22Rv1 (cell line): ENCODE results near the gene PADI2.

Experiments used
- H3K27ac ChIP-seq: fragments of 450-650 bp; 2 replicates; pipeline ENCODE4 v1.5.1; 2017
- CTCF ChIP-seq: fragments of 450-650 bp; IDR thresholded peaks from 2 replicates; pipeline ENCODE4 v1.5.1; 2017; ENCODE audit warnings: mild to moderate bottlenecking
- ZFX ChIP-seq: fragments of 450-650 bp; IDR thresholded peaks from 2 replicates; pipeline ENCODE4 v1.6.1; 2017; ENCODE audit warnings: antibody characterized with exemption, borderline replicate concordance

Gene PADI2

GRCh38 chr1:17094664-17095063 is 24.6 kb downstream of the PADI2 start:
- TF ChIP-seq ZFX: no peak
- no peak for TF ChIP-seq CTCF
- no peak overlapping the region for H3K27ac ChIP-seq

DNA sequence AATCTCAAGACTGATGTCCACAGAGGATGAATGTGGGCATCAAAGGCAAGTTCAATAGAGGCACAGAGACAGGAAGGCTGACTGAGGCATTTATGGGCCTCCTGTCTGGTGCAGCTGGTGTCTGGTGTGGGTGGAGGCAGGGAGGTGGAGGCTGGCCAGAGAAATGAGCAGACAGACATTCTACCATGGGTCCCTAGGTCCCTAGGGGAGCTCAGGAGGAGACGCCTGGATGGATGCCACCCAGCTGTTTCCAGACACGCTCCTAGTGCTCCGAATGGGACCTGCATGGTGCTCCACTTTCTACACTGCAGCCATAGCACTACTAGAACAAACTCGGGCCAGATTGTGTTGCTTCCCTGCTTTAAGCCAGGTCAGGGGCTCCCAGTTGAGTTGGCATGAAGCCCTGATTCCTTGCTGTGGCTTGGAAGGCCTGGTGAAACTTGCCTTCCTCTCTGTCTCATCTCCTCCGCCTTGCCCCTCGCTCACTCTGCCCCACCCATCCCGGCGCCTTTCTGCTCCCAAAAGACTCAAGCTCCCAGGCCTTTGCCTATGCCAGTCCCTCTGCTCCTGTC is 25.3 kb downstream of the PADI2 start:
- H3K27ac ChIP-seq: no peak overlapping the region
- TF ChIP-seq CTCF (no peak), ZFX (no peak)

- no peak for TF ChIP-seq CTCF
- no peak for TF ChIP-seq ZFX
- H3K27ac ChIP-seq: no peak overlapping the region
These were observed 28.0 kb downstream of the PADI2 start for GRCh38 chr1:17091252-17091651.

DNA sequence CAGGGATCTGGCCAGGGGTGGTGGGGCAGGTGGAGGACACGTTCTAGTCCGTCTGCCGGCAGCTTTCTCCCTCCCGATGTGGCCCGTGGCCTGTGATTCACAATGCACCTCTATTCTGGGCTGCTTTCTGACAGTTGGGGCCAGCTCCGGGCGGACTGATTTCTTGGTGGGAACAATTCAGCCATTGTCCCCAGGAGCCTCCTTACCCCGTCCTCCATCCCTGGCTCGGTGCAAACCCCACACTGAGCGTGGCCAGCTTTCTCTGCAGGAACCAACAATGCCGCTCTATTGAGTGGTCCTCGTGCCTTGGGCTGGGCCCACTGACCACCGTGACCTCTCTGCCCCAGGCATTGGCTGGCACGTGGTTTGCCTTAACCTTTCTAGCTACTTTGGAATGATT is 29.7 kb downstream of the PADI2 start:
- no peak overlapping the region for H3K27ac ChIP-seq
- TF ChIP-seq ZFX (no peak), CTCF (no peak)

GRCh38 chr1:17086751-17087150 is 32.5 kb downstream of the PADI2 start:
- H3K27ac ChIP-seq: no peak overlapping the region
- TF ChIP-seq ZFX (no peak), CTCF (no peak)

- TF ChIP-seq ZFX (no peak), CTCF (no peak)
- no peak overlapping the region for H3K27ac ChIP-seq
These were observed 34.5 kb downstream of the PADI2 start for GRCh38 chr1:17084787-17085186.

DNA sequence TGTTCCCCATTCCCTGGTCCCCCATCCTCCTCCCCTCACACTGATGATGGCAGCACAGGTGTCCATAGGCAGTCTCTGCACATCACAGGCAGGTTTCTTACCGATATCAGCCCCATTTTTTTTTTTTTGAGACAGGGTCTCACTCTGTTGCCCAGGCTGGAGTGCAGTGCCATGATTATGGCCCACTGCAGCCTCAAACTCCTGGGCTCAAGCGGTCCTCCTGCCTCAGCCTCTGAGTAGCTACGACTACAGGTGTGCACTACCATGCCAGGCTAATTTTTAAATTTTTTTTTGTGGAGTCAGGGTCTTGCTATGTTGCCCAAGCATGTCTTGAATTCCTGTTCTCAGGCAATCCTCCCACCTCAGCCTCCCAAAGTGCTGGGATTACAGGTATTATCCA is 36.5 kb downstream of the PADI2 start:
- no peak for TF ChIP-seq CTCF
- no peak for TF ChIP-seq ZFX
- no peak overlapping the region for H3K27ac ChIP-seq
